Pancreas (tissue), 10 donors: Measurements from ENCODE around the gene RTN4. TPM values are rescaled to one million over a fixed set of nuclear protein-coding genes. Genes with fewer than 3 reads are reported as not detected.
"Not testable (repeated sequence)": the region's sequence is repeated elsewhere in the genome, so short reads cannot be mapped to it uniquely, and the experiment has no call there.

ENCODE experiments used
- ATAC-seq, 4 donors: fragments of 200-7000 bp; cut with Tn5 transposase; one replicate each; pipeline versions ENCODE4 v1.8.0 to v1.9.1; 2020; ENCODE audit warnings: mild to moderate bottlenecking in 4 of 4, moderate library complexity in 4 of 4
- DNase-seq, 6 donors: peaks; one replicate each; pipeline ENCODE4 v3.0.0-alpha.2; 2020
- FAIRE-seq: peaks from 2 replicates; lab custom pipeline; 2012; peaks lifted over from hg19 to GRCh38; lab: Jason Lieb, UNC
- H3K27ac ChIP-seq, 4 donors: fragments of 200-600 bp; sonication (generic); 1 replicate in 3 of 4; 2 replicates in 1 of 4; pipeline versions ENCODE4 v1.5.0 to v1.8.0; 2020
- H3K27me3 ChIP-seq, 4 donors: fragments of 200-600 bp; one replicate each; pipeline ENCODE4 v1.8.0; 2021
- H3K36me3 ChIP-seq, 3 donors: fragments of 200-600 bp; sonication (generic) in 1 of 3; one replicate each; pipeline versions ENCODE4 v1.5.0 to v1.8.0; 2020 to 2021
- H3K4me1 ChIP-seq, 3 donors: fragments of 200-600 bp; one replicate each; pipeline ENCODE4 v1.8.0; 2021
- H3K4me3 ChIP-seq, 4 donors: fragments of 200-600 bp; sonication (generic) in 2 of 4; one replicate each; pipeline versions ENCODE4 v1.5.0 to v1.8.0; 2020 to 2021
- H3K9me3 ChIP-seq, 4 donors: fragments of 200-600 bp; one replicate each; pipeline ENCODE4 v1.8.0; 2021
- CTCF ChIP-seq, 4 donors: fragments of 200-600 bp; sonication (generic) in 3 of 4; IDR thresholded peaks; one replicate each; pipeline versions ENCODE4 v1.5.0 to v1.8.0; 2021; ENCODE audit warnings: antibody characterized with exemption in 4 of 4
- WGBS, 2 donors: extraction: QIAGEN DNeasy Blood & Tissue Kit; methylation state at CpG; one replicate each; pipeline ENCODE4 v1.1.7; 2013; 5-methylcytosine and 5-hydroxymethylcytosine counted together
- intact Hi-C, 3 donors: fragments of 100-400 bp; cut with DNase I; formaldehyde crosslinking; loops; one replicate each; pipeline versions ENCODE4 v1.11.1 to v1.14.2; 2022
- polyA plus RNA-seq, 2 donors: library from polyadenylated mRNA; stranded (reverse); fragments of 200-250 nt; gene quantifications; one replicate each; pipeline ENCODE4 v1.2.3, GENCODE V29; 2013
- total RNA-seq, 6 donors: library from RNA; stranded (reverse); fragmentation: NEBNext Ultra II Directional in 4 of 6; extraction: Animal tissue kit (Norgen Biotek cat#: 25700) in 4 of 6; gene quantifications; one replicate each; pipeline versions ENCODE4 v1.2.1 to v1.2.4, GENCODE V29; 2021 to 2023
- donor health status: healthy with polysubstance abuse.
- donor health status: DM: no; HTN: no; CAD: no; lungs with moderate emphysema.
- donor health status: DM: no; HTN: no; CAD: no.
- donor health status: control.
- donor health status: control.
- donor health status: Bipolar disorder and iron deficiency.
- donor health status: DM: yes; HTN: yes; CAD: no.
- donor health status: DM: no; HTN: no; CAD: no.
- donor health status: DM: no; HTN: no; CAD: no.
- donor health status: DM: yes; HTN: yes; CAD: no.

Gene RTN4
- total and polyA plus RNA-seq, 8 donors, result 38.3 to 105 (median 77.3) TPM

GRCh38 chr2:55001716-55002115 lies 48.5 kb downstream of the RTN4 start:
- DNase-seq, result no peak
- peaks cover 33 to 85% (median 71%) of the 10 kb centered on the region in 3 donors for H3K4me1 ChIP-seq
- no peaks in the 10 kb centered on the region for H3K36me3 ChIP-seq
- no peaks in the 10 kb centered on the region for H3K27me3 ChIP-seq
- WGBS, 2 donors, result 72 to 91% methylated on average over 2 of the region's 2 CpGs
- no peak for FAIRE-seq
- H3K4me3 ChIP-seq, result no peak overlapping the region
- H3K9me3 ChIP-seq, result no peaks in the 10 kb centered on the region
- peak overlapping the region in 1 of 4 donors; percentile 48 for H3K27ac ChIP-seq
- no peak for TF ChIP-seq CTCF (IDR thresholded peaks at IDR 0.05)
- no peak for ATAC-seq
- intact Hi-C loops, result no loop called here

- Histone ChIP-seq H3K4me1 (peaks cover 29 to 77% (median 62%) of the 10 kb centered on the region in 3 donors), H3K36me3 (no peaks in the 10 kb centered on the region), H3K4me3 (no peak overlapping the region), H3K27me3 (no peaks in the 10 kb centered on the region), H3K27ac (peak overlapping the region in 1 of 4 donors; percentile 20), H3K9me3 (no peaks in the 10 kb centered on the region)
- FAIRE-seq (no peak), DNase-seq (no peak), ATAC-seq (no peak)
- WGBS, 2 donors, result 29 to 33% methylated on average over 4 of the region's 4 CpGs
- no peak for TF ChIP-seq CTCF (IDR thresholded peaks at IDR 0.05)
- intact Hi-C loops, result no loop called here
Measured at GRCh38 chr2:55000341-55000740, 49.9 kb downstream of the RTN4 start.

GRCh38 chr2:54999182-54999581 lies 51.1 kb downstream of the RTN4 start:
- intact Hi-C loops, result no loop called here
- H3K4me1 ChIP-seq, result peaks cover 27 to 66% (median 56%) of the 10 kb centered on the region in 3 donors
- H3K27me3 ChIP-seq, result no peaks in the 10 kb centered on the region
- H3K27ac ChIP-seq, result peak overlapping the region in 2 of 4 donors; percentile 20 to 24
- no peak overlapping the region for H3K4me3 ChIP-seq
- H3K36me3 ChIP-seq, result no peaks in the 10 kb centered on the region
- ATAC-seq, result peak in 3 of 4 donors; percentile 29 to 58 (median 44)
- FAIRE-seq, result no peak
- 7% methylated on average over 3 of the region's 3 CpGs for WGBS, 2 donors
- DNase-seq, result no peak
- H3K9me3 ChIP-seq, result no peaks in the 10 kb centered on the region
- TF ChIP-seq CTCF (IDR thresholded peaks at IDR 0.05), result no peak

- Histone ChIP-seq H3K4me3 (no peak overlapping the region), H3K27me3 (no peaks in the 10 kb centered on the region), H3K9me3 (no peaks in the 10 kb centered on the region), H3K4me1 (peaks cover 24 to 52% (median 52%) of the 10 kb centered on the region in 3 donors), H3K27ac (no peak overlapping the region), H3K36me3 (no peaks in the 10 kb centered on the region)
- 88 to 94% methylated on average over 1 of the region's 1 CpG for WGBS, 2 donors
- FAIRE-seq (no peak), DNase-seq (no peak), ATAC-seq (no peak)
- intact Hi-C loops, result no loop called here
- TF ChIP-seq CTCF (IDR thresholded peaks at IDR 0.05), result no peak
Measured at GRCh38 chr2:54997826-54998225, 52.4 kb downstream of the RTN4 start.

- ATAC-seq, result no peak
- no peak for FAIRE-seq
- H3K4me3 ChIP-seq, result no peak overlapping the region
- WGBS, 2 donors, result 89 to 97% methylated on average over 3 of the region's 3 CpGs
- peaks cover 13 to 46% (median 43%) of the 10 kb centered on the region in 3 donors for H3K4me1 ChIP-seq
- H3K36me3 ChIP-seq, result no peaks in the 10 kb centered on the region
- no peak for DNase-seq
- no peaks in the 10 kb centered on the region for H3K27me3 ChIP-seq
- H3K9me3 ChIP-seq, result no peaks in the 10 kb centered on the region
- intact Hi-C loops, result no loop called here
- no peak overlapping the region for H3K27ac ChIP-seq
- no peak for TF ChIP-seq CTCF (IDR thresholded peaks at IDR 0.05)
Measured at GRCh38 chr2:54995553-54995952, 54.7 kb downstream of the RTN4 start.

GRCh38 chr2:54990694-54991093 lies 59.6 kb downstream of the RTN4 start:
- H3K9me3 ChIP-seq, H3K4me3 ChIP-seq, H3K27ac ChIP-seq, ATAC-seq, H3K27me3 ChIP-seq, DNase-seq, H3K36me3 ChIP-seq, intact Hi-C loops, FAIRE-seq: not testable (repeated sequence)
- WGBS, 2 donors, result 96 to 97% methylated on average over 19 of the region's 19 CpGs
- H3K4me1 ChIP-seq, result peaks cover 17 to 33% (median 30%) of the 10 kb centered on the region in 3 donors
